GM19395 (cell line): Measurements from ENCODE around the gene MBOAT2.

ENCODE experiments used
- ATAC-seq: cut with Tn5 transposase; IDR thresholded peaks from one replicate; pipeline ENCODE4 v1.9.1; 2021; ENCODE audit warnings: mild to moderate bottlenecking, moderate library complexity; ENCODE audit not compliant: unreplicated experiment

MBOAT2 gene

GRCh38 chr2:9018534-9018933 is 15.1 kb upstream of the MBOAT2 start:
- ATAC-seq: no peak

GRCh38 chr2:9018109-9018508 is 14.6 kb upstream of the MBOAT2 start:
- ATAC-seq: no peak

GRCh38 chr2:9017411-9017810 is 13.9 kb upstream of the MBOAT2 start:
- no peak for ATAC-seq

GRCh38 chr2:9015998-9016397 is 12.5 kb upstream of the MBOAT2 start:
- no peak for ATAC-seq

GRCh38 chr2:9013403-9013802 is 9.9 kb upstream of the MBOAT2 start:
- ATAC-seq: no peak

GRCh38 chr2:9010866-9011265 is 7.4 kb upstream of the MBOAT2 start:
- ATAC-seq: no peak

GRCh38 chr2:9008951-9009664 is 5.6 kb upstream of the MBOAT2 start:
- no peak for ATAC-seq

- no peak for ATAC-seq
Observed at GRCh38 chr2:9006368-9006767, 2.9 kb upstream of the MBOAT2 start.

GRCh38 chr2:9004338-9005204 is 1.1 kb upstream of the MBOAT2 start:
- ATAC-seq: peak; percentile 18

GRCh38 chr2:9003366-9003615 is 193 bp downstream of the MBOAT2 start:
- ATAC-seq: no peak

GRCh38 chr2:9002637-9003365 is 683 bp downstream of the MBOAT2 start:
- no peak for ATAC-seq

- no peak for ATAC-seq
Observed at GRCh38 chr2:9002313-9002636, 1.2 kb downstream of the MBOAT2 start.

- no peak for ATAC-seq
Observed at GRCh38 chr2:9001778-9002177, 1.7 kb downstream of the MBOAT2 start.

- ATAC-seq: no peak
Observed at GRCh38 chr2:9001229-9001628, 2.3 kb downstream of the MBOAT2 start.

GRCh38 chr2:9000442-9000841 is 3.0 kb downstream of the MBOAT2 start:
- ATAC-seq: no peak

- ATAC-seq: no peak
Observed at GRCh38 chr2:8999797-9000196, 3.7 kb downstream of the MBOAT2 start.

- ATAC-seq: no peak
Observed at GRCh38 chr2:8999102-8999446, 4.4 kb downstream of the MBOAT2 start.

- ATAC-seq: no peak
Observed at GRCh38 chr2:8998418-8999101, 4.9 kb downstream of the MBOAT2 start.

- ATAC-seq: no peak
Observed at GRCh38 chr2:8997631-8998030, 5.9 kb downstream of the MBOAT2 start.

GRCh38 chr2:8997108-8997507 is 6.4 kb downstream of the MBOAT2 start:
- ATAC-seq: no peak

- no peak for ATAC-seq
Observed at GRCh38 chr2:8996006-8996405, 7.5 kb downstream of the MBOAT2 start.

- no peak for ATAC-seq
Observed at GRCh38 chr2:8994386-8994785, 9.1 kb downstream of the MBOAT2 start.
